A549 treated with Mapracorat at 1 μM for 4 hours (cell line): ENCODE data around the gene P3H3. TPM values are rescaled to one million over a fixed set of nuclear protein-coding genes. Genes with fewer than 3 reads are reported as not detected.

ENCODE experiments used
- total RNA-seq: library from RNA; stranded (reverse); fragments of 200-300 nt; extraction: Qiagen RNA extraction; gene quantifications from 5 replicates; pipeline ENCODE4 v1.2.3, GENCODE V29; 2022

P3H3 gene
- total RNA-seq = 19.8 to 29.8 TPM (median 28.7 TPM) in 5 replicates

GRCh38 chr12:6827982-6828780 lies at the start of gene P3H3:
Gene P3H3, plus strand, starts transcription at chr12:6828407. Its CDS starts 34 bp downstream, at chr12:6828441.

GRCh38 chr12:6788972-6789924 lies 39.0 kb upstream of the P3H3 start, which contains the start of gene CD4:
Gene CD4, plus strand, starts transcription at chr12:6789528. Its CDS starts 10,611 bp downstream, at chr12:6800139.

GRCh38 chr12:6821591-6822425 lies 6.4 kb upstream of the P3H3 start, which contains the start of gene GPR162:
Gene GPR162, plus strand, starts transcription at chr12:6821821. Its CDS starts 2,078 bp downstream, at chr12:6823899.

GRCh38 chr12:6840761-6841515 lies 12.7 kb downstream of the P3H3 start, which contains the start of gene GNB3:
Gene GNB3, plus strand, starts transcription at chr12:6840925. Its CDS starts 363 bp downstream, at chr12:6841288.

GRCh38 chr12:6851153-6851920 lies 23.1 kb downstream of the P3H3 start, which contains the start of gene CDCA3:
Gene CDCA3, minus strand, starts transcription at chr12:6851286. Its CDS starts 334 bp downstream, at chr12:6850952.

GRCh38 chr12:6851921-6852650 lies 23.9 kb downstream of the P3H3 start, which contains the start of gene USP5:
Gene USP5, plus strand, starts transcription at chr12:6852150. Its CDS starts 30 bp downstream, at chr12:6852180.

GRCh38 chr12:6867413-6868210 lies 39.4 kb downstream of the P3H3 start, which contains the start of gene TPI1:
Gene TPI1, plus strand, starts transcription at chr12:6867531. Its CDS starts 36 bp downstream, at chr12:6867567.

GRCh38 chr12:6873094-6874014 lies 45.1 kb downstream of the P3H3 start, which contains the start of gene SPSB2:
Gene SPSB2, minus strand, starts transcription at chr12:6873303. Its CDS starts 402 bp downstream, at chr12:6872901.

Other genes with a start within 250 kb of the P3H3 start
- 59.8 to 76.6 TPM (median 62.8 TPM) in 5 replicates for gene CHD4, start 221.0 kb upstream of the P3H3 start, total RNA-seq
- 0.38 to 0.97 TPM (median 0.66 TPM) in 5 replicates for gene LPAR5, start 192.4 kb upstream of the P3H3 start, total RNA-seq
- gene ACRBP, start 181.0 kb upstream of the P3H3 start, total RNA-seq = 0.08 to 0.40 TPM (median 0.15 TPM) in 3 of 5 replicates, not detected in the others
- gene ING4, start 165.3 kb upstream of the P3H3 start, total RNA-seq = 13.8 to 19.8 TPM (median 15.7 TPM) in 5 replicates
- 50.6 to 58.9 TPM (median 55.4 TPM) in 5 replicates for gene ZNF384, start 139.0 kb upstream of the P3H3 start, total RNA-seq
- 0.64 to 1.0 TPM (median 0.73 TPM) in 5 replicates for gene PIANP, start 127.6 kb upstream of the P3H3 start, total RNA-seq
- 47.2 to 58.3 TPM (median 55.9 TPM) in 5 replicates for gene COPS7A, start 104.4 kb upstream of the P3H3 start, total RNA-seq
- 252 to 312 TPM (median 307 TPM) in 5 replicates for gene MLF2, start 75.3 kb upstream of the P3H3 start, total RNA-seq
- gene PTMS, start 62.0 kb upstream of the P3H3 start, total RNA-seq = 703 to 949 TPM (median 926 TPM) in 5 replicates
- 0.89 to 2.3 TPM (median 1.4 TPM) in 5 replicates for gene LAG3, start 55.9 kb upstream of the P3H3 start, total RNA-seq
- gene CD4, start 38.9 kb upstream of the P3H3 start, total RNA-seq = not detected in 5 replicates
- gene GPR162, start 6.6 kb upstream of the P3H3 start, total RNA-seq = 0.23 to 0.53 TPM (median 0.45 TPM) in 5 replicates
- gene GNB3, start 12.5 kb downstream of the P3H3 start, total RNA-seq = 1.2 to 2.3 TPM (median 1.9 TPM) in 5 replicates
- gene CDCA3, start 22.9 kb downstream of the P3H3 start, total RNA-seq = 71.5 to 81.3 TPM (median 75.3 TPM) in 5 replicates
- 74.8 to 79.3 TPM (median 76.6 TPM) in 5 replicates for gene USP5, start 23.7 kb downstream of the P3H3 start, total RNA-seq
- gene TPI1, start 39.1 kb downstream of the P3H3 start, total RNA-seq = 1,486 to 1,673 TPM (median 1,653 TPM) in 5 replicates
- gene SPSB2, start 44.9 kb downstream of the P3H3 start, total RNA-seq = 23.1 to 34.6 TPM (median 32.3 TPM) in 5 replicates
- gene LRRC23, start 76.4 kb downstream of the P3H3 start, total RNA-seq = 16.4 to 19.0 TPM (median 18.3 TPM) in 5 replicates
- gene ENO2, start 86.2 kb downstream of the P3H3 start, total RNA-seq = 35.9 to 40.2 TPM (median 37.3 TPM) in 5 replicates
- 48.7 to 75.7 TPM (median 72.9 TPM) in 5 replicates for gene ATN1, start 99.6 kb downstream of the P3H3 start, total RNA-seq
- not detected in 5 replicates for gene RNU7-1, start 115.4 kb downstream of the P3H3 start, total RNA-seq
- gene C12orf57, start 115.6 kb downstream of the P3H3 start, total RNA-seq = 275 to 319 TPM (median 310 TPM) in 5 replicates
- 7.9 to 13.5 TPM (median 11.7 TPM) in 5 replicates for gene PTPN6, start 122.9 kb downstream of the P3H3 start, total RNA-seq
- 289 to 333 TPM (median 326 TPM) in 5 replicates for gene PHB2, start 142.3 kb downstream of the P3H3 start, total RNA-seq
- 56.9 to 66.4 TPM (median 62.2 TPM) in 5 replicates for gene EMG1, start 142.5 kb downstream of the P3H3 start, total RNA-seq
- gene LPCAT3, start 190.1 kb downstream of the P3H3 start, total RNA-seq = 25.5 to 29.9 TPM (median 29.1 TPM) in 5 replicates
- 38.3 to 56.5 TPM (median 44.5 TPM) in 5 replicates for gene C1S, start 232.3 kb downstream of the P3H3 start, total RNA-seq